HG02642 (cell line): Measurements from ENCODE around the gene GOLPH3L.
"Not testable (repeated sequence)": the region's sequence is repeated elsewhere in the genome, so short reads cannot be mapped to it uniquely, and the experiment has no call there.

Experiments
- ATAC-seq: cut with Tn5 transposase; IDR thresholded peaks from one replicate; pipeline ENCODE4 v1.9.1; 2021; ENCODE audit warnings: mild to moderate bottlenecking; ENCODE audit not compliant: unreplicated experiment, poor library complexity

GOLPH3L gene

GRCh38 chr1:150661156-150661555 lies 35.8 kb downstream of the GOLPH3L start:
- ATAC-seq = no peak

GRCh38 chr1:150660584-150660983 lies 36.4 kb downstream of the GOLPH3L start:
- ATAC-seq = no peak

- not testable (repeated sequence) for ATAC-seq
These were observed 39.9 kb downstream of the GOLPH3L start for GRCh38 chr1:150657064-150657463.

- not testable (repeated sequence) for ATAC-seq
These were observed 42.3 kb downstream of the GOLPH3L start for GRCh38 chr1:150654635-150655034.

GRCh38 chr1:150650193-150650592 lies 46.8 kb downstream of the GOLPH3L start:
- no peak for ATAC-seq

GRCh38 chr1:150649441-150650075 lies 47.4 kb downstream of the GOLPH3L start:
- no peak for ATAC-seq

- ATAC-seq = no peak
These were observed 54.7 kb downstream of the GOLPH3L start for GRCh38 chr1:150642296-150642695.

- not testable (repeated sequence) for ATAC-seq
These were observed 55.7 kb downstream of the GOLPH3L start for GRCh38 chr1:150641126-150641815.

- not testable (repeated sequence) for ATAC-seq
These were observed 58.5 kb downstream of the GOLPH3L start for GRCh38 chr1:150638430-150638829.

- not testable (repeated sequence) for ATAC-seq
These were observed 61.9 kb downstream of the GOLPH3L start for GRCh38 chr1:150634839-150635622.

GRCh38 chr1:150629115-150629928 lies 67.6 kb downstream of the GOLPH3L start, which contains the start of gene ENSA:
ENSA (minus strand) TSS chr1:150629612; CDS start chr1:150629470, 142 bp downstream.
- ATAC-seq = peak; percentile 92

GRCh38 chr1:150628766-150629114 lies 68.2 kb downstream of the GOLPH3L start:
- no peak for ATAC-seq

GRCh38 chr1:150627826-150628410 lies 69.0 kb downstream of the GOLPH3L start:
- no peak for ATAC-seq

GRCh38 chr1:150626150-150626549 lies 70.8 kb downstream of the GOLPH3L start:
- ATAC-seq = no peak

- not testable (repeated sequence) for ATAC-seq
These were observed 72.4 kb downstream of the GOLPH3L start for GRCh38 chr1:150624546-150624945.

GRCh38 chr1:150624134-150624533 lies 72.8 kb downstream of the GOLPH3L start:
- not testable (repeated sequence) for ATAC-seq

GRCh38 chr1:150622303-150622975 lies 74.5 kb downstream of the GOLPH3L start:
- ATAC-seq = no peak

GRCh38 chr1:150621497-150622302 lies 75.3 kb downstream of the GOLPH3L start:
- ATAC-seq = no peak

GRCh38 chr1:150620919-150621318 lies 76.0 kb downstream of the GOLPH3L start:
- ATAC-seq = no peak
